ENCODE measurements around the gene ADM5.

ADM5 gene

GRCh38 chr19:49660338-49660961, 28.9 kb upstream of the ADM5 start:
- H3K4me1 ChIP-seq (ENCODE audit: control insufficient read depth in 1 of 2, insufficient read depth in 2 of 2, low read length in 2 of 2) = peaks cover 0 to 11% of the 10 kb centered on the region in 2 donors
- H3K27ac ChIP-seq (ENCODE audit: low read length) = no peak overlapping the region
- H3K27me3 ChIP-seq (ENCODE audit: low read depth, low read length) = no peaks in the 10 kb centered on the region
- no peak overlapping the region for H3K4me3 ChIP-seq (ENCODE audit: low read depth in 1 of 2, low read length in 2 of 2)
- no peaks in the 10 kb centered on the region for H3K9me3 ChIP-seq (ENCODE audit: control insufficient read depth in 1 of 2, low read length in 2 of 2)
- peaks cover 42 to 70% of the 10 kb centered on the region in 2 donors for H3K36me3 ChIP-seq (ENCODE audit: control insufficient read depth in 1 of 2, insufficient read depth in 2 of 2, low read length in 2 of 2)

GRCh38 chr19:49662011-49662410, 27.4 kb upstream of the ADM5 start:
- H3K4me3 ChIP-seq (ENCODE audit: low read depth in 1 of 2, low read length in 2 of 2) = no peak overlapping the region
- H3K27ac ChIP-seq (ENCODE audit: low read length) = no peak overlapping the region
- no peaks in the 10 kb centered on the region for H3K27me3 ChIP-seq (ENCODE audit: low read depth, low read length)
- H3K9me3 ChIP-seq (ENCODE audit: control insufficient read depth in 1 of 2, low read length in 2 of 2) = no peaks in the 10 kb centered on the region
- peaks cover 0 to 20% of the 10 kb centered on the region in 2 donors for H3K4me1 ChIP-seq (ENCODE audit: control insufficient read depth in 1 of 2, insufficient read depth in 2 of 2, low read length in 2 of 2)
- H3K36me3 ChIP-seq (ENCODE audit: control insufficient read depth in 1 of 2, insufficient read depth in 2 of 2, low read length in 2 of 2) = peaks cover 29 to 57% of the 10 kb centered on the region in 2 donors

DNA sequence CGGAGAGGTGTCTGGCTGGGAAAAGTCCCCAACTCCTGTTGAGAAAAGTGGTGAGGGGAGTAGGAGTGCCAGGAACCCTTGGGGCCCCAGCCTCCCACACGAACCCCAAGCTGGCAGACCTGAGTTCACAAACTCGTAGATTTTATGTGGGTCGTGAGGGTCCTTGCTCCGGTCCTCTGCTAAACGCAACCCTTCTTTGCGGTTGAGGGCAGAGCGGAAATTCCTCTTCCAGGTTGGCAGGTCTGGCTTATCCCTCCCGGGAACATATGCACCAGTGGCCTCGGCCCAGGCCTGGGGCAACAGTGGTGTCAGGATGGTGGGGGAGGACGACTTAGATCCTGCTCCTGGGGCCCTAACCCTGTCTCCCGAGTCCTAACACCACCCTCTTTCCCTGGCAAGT, 26.2 kb upstream of the ADM5 start:
- Histone ChIP-seq H3K4me3 (ENCODE audit: low read depth in 1 of 2, low read length in 2 of 2) (no peak overlapping the region), H3K27me3 (ENCODE audit: low read depth, low read length) (no peaks in the 10 kb centered on the region), H3K4me1 (ENCODE audit: control insufficient read depth in 1 of 2, insufficient read depth in 2 of 2, low read length in 2 of 2) (peaks cover 0 to 20% of the 10 kb centered on the region in 2 donors), H3K9me3 (ENCODE audit: control insufficient read depth in 1 of 2, low read length in 2 of 2) (no peaks in the 10 kb centered on the region), H3K36me3 (ENCODE audit: control insufficient read depth in 1 of 2, insufficient read depth in 2 of 2, low read length in 2 of 2) (peaks cover 20 to 45% of the 10 kb centered on the region in 2 donors), H3K27ac (ENCODE audit: low read length) (no peak overlapping the region)

- Histone ChIP-seq H3K27me3 (ENCODE audit: low read depth, low read length) (no peaks in the 10 kb centered on the region), H3K9me3 (ENCODE audit: control insufficient read depth in 1 of 2, low read length in 2 of 2) (no peaks in the 10 kb centered on the region), H3K4me3 (ENCODE audit: low read depth in 1 of 2, low read length in 2 of 2) (peak overlapping the region; percentile 79 to 98), H3K27ac (ENCODE audit: low read length) (peak overlapping the region; percentile 87), H3K36me3 (ENCODE audit: control insufficient read depth in 1 of 2, insufficient read depth in 2 of 2, low read length in 2 of 2) (peaks cover 10 to 33% of the 10 kb centered on the region in 2 donors), H3K4me1 (ENCODE audit: control insufficient read depth in 1 of 2, insufficient read depth in 2 of 2, low read length in 2 of 2) (peaks cover 0 to 20% of the 10 kb centered on the region in 2 donors)
Measured at GRCh38 chr19:49664171-49665035, 25.0 kb upstream of the ADM5 start.

DNA sequence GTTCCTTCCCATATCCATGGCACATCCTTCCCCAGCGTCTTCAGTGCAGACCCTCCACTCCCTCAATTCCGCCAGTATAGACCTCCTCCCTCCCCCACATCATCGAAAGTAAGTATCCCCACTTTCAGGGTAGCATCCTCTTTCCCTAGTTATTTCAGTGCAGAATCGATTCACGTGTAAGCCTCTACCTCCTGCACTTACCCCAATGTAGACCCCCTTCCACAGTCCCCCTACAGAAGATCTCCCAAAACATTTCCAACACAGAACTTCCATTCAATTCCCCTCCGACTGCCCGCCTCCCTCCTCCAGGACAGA, 24.4 kb upstream of the ADM5 start:
- H3K27ac ChIP-seq (ENCODE audit: low read length) = peak overlapping the region; percentile 87
- H3K9me3 ChIP-seq (ENCODE audit: control insufficient read depth in 1 of 2, low read length in 2 of 2) = no peaks in the 10 kb centered on the region
- no peaks in the 10 kb centered on the region for H3K27me3 ChIP-seq (ENCODE audit: low read depth, low read length)
- peak overlapping the region; percentile 79 to 98 for H3K4me3 ChIP-seq (ENCODE audit: low read depth in 1 of 2, low read length in 2 of 2)
- peaks cover 8 to 28% of the 10 kb centered on the region in 2 donors for H3K36me3 ChIP-seq (ENCODE audit: control insufficient read depth in 1 of 2, insufficient read depth in 2 of 2, low read length in 2 of 2)
- H3K4me1 ChIP-seq (ENCODE audit: control insufficient read depth in 1 of 2, insufficient read depth in 2 of 2, low read length in 2 of 2) = peaks cover 0 to 20% of the 10 kb centered on the region in 2 donors

GRCh38 chr19:49665351-49666119, 23.9 kb upstream of the ADM5 start, which contains the start of the genes BCL2L12 and IRF3:
BCL2L12 (plus strand) TSS chr19:49665933; CDS start chr19:49666693, 760 bp downstream.
IRF3 (minus strand) TSS chr19:49665857; CDS start chr19:49664838, 1,019 bp downstream.
- H3K36me3 ChIP-seq (ENCODE audit: control insufficient read depth in 1 of 2, insufficient read depth in 2 of 2, low read length in 2 of 2) = peaks cover 8 to 26% of the 10 kb centered on the region in 2 donors
- H3K27me3 ChIP-seq (ENCODE audit: low read depth, low read length) = no peaks in the 10 kb centered on the region
- H3K4me1 ChIP-seq (ENCODE audit: control insufficient read depth in 1 of 2, insufficient read depth in 2 of 2, low read length in 2 of 2) = peaks cover 0 to 20% of the 10 kb centered on the region in 2 donors
- H3K27ac ChIP-seq (ENCODE audit: low read length) = peak within 1 kb of the TSS; percentile 87
- H3K9me3 ChIP-seq (ENCODE audit: control insufficient read depth in 1 of 2, low read length in 2 of 2) = no peaks in the 10 kb centered on the region
- peak within 1 kb of the TSS; percentile 79 to 98 for H3K4me3 ChIP-seq (ENCODE audit: low read depth in 1 of 2, low read length in 2 of 2)

- Histone ChIP-seq H3K4me1 (ENCODE audit: control insufficient read depth in 1 of 2, insufficient read depth in 2 of 2, low read length in 2 of 2) (peaks cover 0 to 20% of the 10 kb centered on the region in 2 donors), H3K27ac (ENCODE audit: low read length) (peak overlapping the region; percentile 87), H3K9me3 (ENCODE audit: control insufficient read depth in 1 of 2, low read length in 2 of 2) (no peaks in the 10 kb centered on the region), H3K27me3 (ENCODE audit: low read depth, low read length) (no peaks in the 10 kb centered on the region), H3K4me3 (ENCODE audit: low read depth in 1 of 2, low read length in 2 of 2) (peak overlapping the region; percentile 79 to 98), H3K36me3 (ENCODE audit: control insufficient read depth in 1 of 2, insufficient read depth in 2 of 2, low read length in 2 of 2) (peaks cover 7 to 23% of the 10 kb centered on the region in 2 donors)
Measured at GRCh38 chr19:49666120-49666444, 23.3 kb upstream of the ADM5 start.

- H3K36me3 ChIP-seq (ENCODE audit: control insufficient read depth in 1 of 2, insufficient read depth in 2 of 2, low read length in 2 of 2) = peaks cover 2 to 9% of the 10 kb centered on the region in 2 donors
- H3K4me3 ChIP-seq (ENCODE audit: low read depth in 1 of 2, low read length in 2 of 2) = no peak overlapping the region
- H3K27ac ChIP-seq (ENCODE audit: low read length) = no peak overlapping the region
- no peaks in the 10 kb centered on the region for H3K9me3 ChIP-seq (ENCODE audit: control insufficient read depth in 1 of 2, low read length in 2 of 2)
- no peaks in the 10 kb centered on the region for H3K27me3 ChIP-seq (ENCODE audit: low read depth, low read length)
- peaks cover 0 to 24% of the 10 kb centered on the region in 2 donors for H3K4me1 ChIP-seq (ENCODE audit: control insufficient read depth in 1 of 2, insufficient read depth in 2 of 2, low read length in 2 of 2)
Measured at GRCh38 chr19:49667473-49667872, 21.9 kb upstream of the ADM5 start.

DNA sequence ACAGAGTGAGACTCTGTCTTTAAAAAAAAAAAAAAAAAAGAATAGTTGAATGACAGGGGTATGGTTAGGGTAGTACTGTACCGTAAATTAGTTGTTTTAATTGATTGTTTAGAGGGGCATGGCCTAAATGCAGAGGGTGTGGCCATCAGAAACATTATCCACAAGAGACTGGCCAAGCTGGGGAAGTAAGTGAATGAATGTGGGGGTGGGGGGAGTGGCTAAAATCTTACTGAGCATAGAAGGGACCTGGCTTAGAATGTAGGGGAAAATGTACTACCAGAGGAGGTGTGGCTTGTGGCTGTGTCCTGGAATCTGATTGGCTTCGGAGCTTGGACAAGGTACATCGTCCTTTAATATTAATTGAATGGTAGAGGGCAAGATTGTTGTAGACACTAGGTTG, 19.9 kb upstream of the ADM5 start:
- Histone ChIP-seq H3K27me3 (ENCODE audit: low read depth, low read length) (no peaks in the 10 kb centered on the region), H3K4me1 (ENCODE audit: control insufficient read depth in 1 of 2, insufficient read depth in 2 of 2, low read length in 2 of 2) (peaks cover 0 to 13% of the 10 kb centered on the region in 2 donors), H3K27ac (ENCODE audit: low read length) (no peak overlapping the region), H3K36me3 (ENCODE audit: control insufficient read depth in 1 of 2, insufficient read depth in 2 of 2, low read length in 2 of 2) (peaks cover 0 to 5% of the 10 kb centered on the region in 2 donors), H3K4me3 (ENCODE audit: low read depth in 1 of 2, low read length in 2 of 2) (no peak overlapping the region), H3K9me3 (ENCODE audit: control insufficient read depth in 1 of 2, low read length in 2 of 2) (no peaks in the 10 kb centered on the region)

GRCh38 chr19:49672131-49672919, 17.1 kb upstream of the ADM5 start:
- H3K4me1 ChIP-seq (ENCODE audit: control insufficient read depth in 1 of 2, insufficient read depth in 2 of 2, low read length in 2 of 2) = peaks cover 0 to 9% of the 10 kb centered on the region in 2 donors
- no peaks in the 10 kb centered on the region for H3K9me3 ChIP-seq (ENCODE audit: control insufficient read depth in 1 of 2, low read length in 2 of 2)
- H3K36me3 ChIP-seq (ENCODE audit: control insufficient read depth in 1 of 2, insufficient read depth in 2 of 2, low read length in 2 of 2) = peaks cover 0 to 5% of the 10 kb centered on the region in 2 donors
- no peaks in the 10 kb centered on the region for H3K27me3 ChIP-seq (ENCODE audit: low read depth, low read length)
- H3K27ac ChIP-seq (ENCODE audit: low read length) = peak overlapping the region; percentile 45
- H3K4me3 ChIP-seq (ENCODE audit: low read depth in 1 of 2, low read length in 2 of 2) = peak overlapping the region in 1 of 2 donors; percentile 37

All from muscle layer of duodenum (tissue), 2 donors.